ENCODE data around the gene PROP1.

The PROP1 gene

DNA sequence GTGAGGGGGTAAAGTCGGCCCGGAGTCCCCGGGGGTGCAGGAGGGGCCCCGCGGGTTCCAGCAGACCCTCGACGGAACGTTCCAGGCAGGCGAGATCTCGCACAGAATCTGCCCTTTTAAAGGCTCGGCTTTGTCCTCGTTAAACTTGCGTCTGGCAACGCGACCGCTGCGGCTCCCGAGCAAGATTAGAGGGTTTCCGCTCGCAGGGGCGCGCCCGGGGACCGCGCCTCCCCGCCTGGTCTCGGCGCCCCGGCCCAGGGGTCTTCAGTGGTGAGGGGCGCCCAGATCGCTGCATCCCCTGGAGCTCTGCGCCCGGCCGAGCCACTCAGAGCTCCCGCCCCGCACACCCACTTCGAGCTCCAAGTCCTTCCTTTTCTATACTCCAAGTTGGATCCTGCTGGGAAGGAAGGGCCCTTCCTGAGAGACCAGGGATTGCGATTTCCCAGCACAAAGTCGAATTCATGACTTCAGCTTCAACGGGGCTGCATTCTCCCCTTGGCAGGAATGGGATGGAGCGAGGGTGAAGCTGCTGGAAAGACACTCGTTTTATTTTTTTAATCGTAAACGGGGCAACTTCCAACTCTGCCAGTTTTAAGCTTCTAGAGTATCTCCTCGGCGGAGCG, 11.3 kb downstream of the PROP1 start:
- Histone ChIP-seq H3K36me3 (ENCODE audit: control insufficient read depth, low read length) (no peaks in the 10 kb centered on the region), H3K79me2 (ENCODE audit: control insufficient read depth, low read length) (no peaks in the 10 kb centered on the region), H3K4me2 (ENCODE audit: low read length) (no peak overlapping the region), H3K9me3 (ENCODE audit: control insufficient read depth, insufficient read depth, low read length) (no peaks in the 10 kb centered on the region), H3K4me1 (ENCODE audit: control insufficient read depth, low read length) (peaks cover 12% of the 10 kb centered on the region), H3K4me3 (ENCODE audit: low read length) (no peak overlapping the region), H4K20me1 (ENCODE audit: control insufficient read depth, insufficient read depth, low read depth, low read length) (no peaks in the 10 kb centered on the region), H3F3A (ENCODE audit: control insufficient read depth, insufficient read depth) (no peaks in the 10 kb centered on the region), H3K9me2 (replicated peaks; ENCODE audit: control insufficient read depth, low read length) (no peaks in the 10 kb centered on the region), H3K27me3 (ENCODE audit: control insufficient read depth, low read length) (peaks cover 3% of the 10 kb centered on the region; the same call in 1 of the 2 replicates), H3K27ac (ENCODE audit: low read depth, low read length) (no peak overlapping the region)
- TF ChIP-seq EZH2phosphoT487 (IDR thresholded peaks at IDR 0.05; ENCODE audit: borderline replicate concordance, low read length) = no peak
- TF ChIP-seq, protein P1, sequence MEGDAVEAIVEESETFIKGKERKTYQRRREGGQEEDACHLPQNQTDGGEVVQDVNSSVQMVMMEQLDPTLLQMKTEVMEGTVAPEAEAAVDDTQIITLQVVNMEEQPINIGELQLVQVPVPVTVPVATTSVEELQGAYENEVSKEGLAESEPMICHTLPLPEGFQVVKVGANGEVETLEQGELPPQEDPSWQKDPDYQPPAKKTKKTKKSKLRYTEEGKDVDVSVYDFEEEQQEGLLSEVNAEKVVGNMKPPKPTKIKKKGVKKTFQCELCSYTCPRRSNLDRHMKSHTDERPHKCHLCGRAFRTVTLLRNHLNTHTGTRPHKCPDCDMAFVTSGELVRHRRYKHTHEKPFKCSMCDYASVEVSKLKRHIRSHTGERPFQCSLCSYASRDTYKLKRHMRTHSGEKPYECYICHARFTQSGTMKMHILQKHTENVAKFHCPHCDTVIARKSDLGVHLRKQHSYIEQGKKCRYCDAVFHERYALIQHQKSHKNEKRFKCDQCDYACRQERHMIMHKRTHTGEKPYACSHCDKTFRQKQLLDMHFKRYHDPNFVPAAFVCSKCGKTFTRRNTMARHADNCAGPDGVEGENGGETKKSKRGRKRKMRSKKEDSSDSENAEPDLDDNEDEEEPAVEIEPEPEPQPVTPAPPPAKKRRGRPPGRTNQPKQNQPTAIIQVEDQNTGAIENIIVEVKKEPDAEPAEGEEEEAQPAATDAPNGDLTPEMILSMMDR (IDR thresholded peaks at IDR 0.05; ENCODE audit: low read depth, low read length, poor library complexity, severe bottlenecking) = no peak

DNA sequence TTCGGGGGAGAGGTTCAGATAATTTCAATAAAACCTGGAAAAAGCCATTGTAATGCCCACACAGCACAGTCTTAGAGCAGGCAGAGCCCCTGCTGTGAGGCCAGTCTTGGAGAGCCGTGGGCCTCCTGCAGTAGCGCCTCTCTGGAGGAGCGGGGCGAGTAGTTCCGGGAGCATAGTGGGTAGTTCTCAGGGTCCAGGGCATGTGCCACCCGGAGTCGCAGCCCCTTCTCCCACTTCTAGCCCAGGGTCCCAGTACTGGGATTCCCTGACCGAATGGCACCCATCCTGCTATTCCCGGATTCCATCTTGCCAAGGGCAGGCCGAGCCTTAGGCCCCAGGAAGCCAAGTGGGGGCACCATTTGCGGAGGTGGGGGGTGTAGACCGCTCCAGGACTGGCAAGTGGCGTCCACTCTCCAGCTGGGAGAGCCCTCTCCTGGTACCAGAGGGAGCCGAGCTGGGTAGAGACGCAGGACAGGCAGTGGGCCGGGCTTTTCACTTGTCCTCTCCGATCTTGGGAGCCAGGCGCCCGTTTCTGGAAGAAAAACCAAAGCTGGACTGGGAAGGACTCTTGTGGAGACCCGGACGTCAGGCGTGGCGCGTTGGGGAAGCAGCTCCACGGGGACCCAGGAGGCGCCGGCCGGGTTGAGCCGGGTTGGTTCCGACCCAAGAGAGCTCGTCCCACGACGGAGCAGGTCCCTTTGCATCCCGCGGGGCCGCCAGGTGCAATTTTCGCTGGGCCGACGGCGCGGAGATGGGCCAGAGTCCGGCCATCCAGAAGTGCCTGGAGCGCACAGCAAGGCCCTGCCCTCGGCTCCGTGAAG, 12.1 kb downstream of the PROP1 start:
- H3K27me3 ChIP-seq (ENCODE audit: control insufficient read depth, low read length) = peaks cover 3% of the 10 kb centered on the region; the same call in 1 of the 2 replicates
- H3K4me3 ChIP-seq (ENCODE audit: low read length) = no peak overlapping the region
- no peaks in the 10 kb centered on the region for H3K79me2 ChIP-seq (ENCODE audit: control insufficient read depth, low read length)
- no peaks in the 10 kb centered on the region for H3K9me2 ChIP-seq (replicated peaks; ENCODE audit: control insufficient read depth, low read length)
- no peaks in the 10 kb centered on the region for H3F3A ChIP-seq (ENCODE audit: control insufficient read depth, insufficient read depth)
- H3K9me3 ChIP-seq (ENCODE audit: control insufficient read depth, insufficient read depth, low read length) = no peaks in the 10 kb centered on the region
- H4K20me1 ChIP-seq (ENCODE audit: control insufficient read depth, insufficient read depth, low read depth, low read length) = no peaks in the 10 kb centered on the region
- no peak for TF ChIP-seq EZH2phosphoT487 (IDR thresholded peaks at IDR 0.05; ENCODE audit: borderline replicate concordance, low read length)
- TF ChIP-seq, protein P1 (IDR thresholded peaks at IDR 0.05; ENCODE audit: low read depth, low read length, poor library complexity, severe bottlenecking) = no peak
- H3K27ac ChIP-seq (ENCODE audit: low read depth, low read length) = no peak overlapping the region
- H3K36me3 ChIP-seq (ENCODE audit: control insufficient read depth, low read length) = no peaks in the 10 kb centered on the region
- H3K4me2 ChIP-seq (ENCODE audit: low read length) = no peak overlapping the region
- peaks cover 12% of the 10 kb centered on the region for H3K4me1 ChIP-seq (ENCODE audit: control insufficient read depth, low read length)

GRCh38 chr5:177982956-177983355, 13.1 kb downstream of the PROP1 start:
- peaks cover 14% of the 10 kb centered on the region for H3K4me1 ChIP-seq (ENCODE audit: control insufficient read depth, low read length)
- H3K27me3 ChIP-seq (ENCODE audit: control insufficient read depth, low read length) = peaks cover 3% of the 10 kb centered on the region; the same call in 1 of the 2 replicates
- no peaks in the 10 kb centered on the region for H4K20me1 ChIP-seq (ENCODE audit: control insufficient read depth, insufficient read depth, low read depth, low read length)
- H3F3A ChIP-seq (ENCODE audit: control insufficient read depth, insufficient read depth) = no peaks in the 10 kb centered on the region
- H3K27ac ChIP-seq (ENCODE audit: low read depth, low read length) = no peak overlapping the region
- no peak overlapping the region for H3K4me2 ChIP-seq (ENCODE audit: low read length)
- no peak for TF ChIP-seq EZH2phosphoT487 (IDR thresholded peaks at IDR 0.05; ENCODE audit: borderline replicate concordance, low read length)
- TF ChIP-seq, protein P1 (IDR thresholded peaks at IDR 0.05; ENCODE audit: low read depth, low read length, poor library complexity, severe bottlenecking) = no peak
- no peak overlapping the region for H3K4me3 ChIP-seq (ENCODE audit: low read length)
- no peaks in the 10 kb centered on the region for H3K9me3 ChIP-seq (ENCODE audit: control insufficient read depth, insufficient read depth, low read length)
- no peaks in the 10 kb centered on the region for H3K9me2 ChIP-seq (replicated peaks; ENCODE audit: control insufficient read depth, low read length)
- no peaks in the 10 kb centered on the region for H3K79me2 ChIP-seq (ENCODE audit: control insufficient read depth, low read length)
- H3K36me3 ChIP-seq (ENCODE audit: control insufficient read depth, low read length) = no peaks in the 10 kb centered on the region

Data from DOHH2 (cell line).